Amniotic stem cell (primary cell): ENCODE results near the gene LRMDA.

Experiments used
- DNase-seq: peaks from one replicate; lab custom pipeline; 2025; lab: John Stamatoyannopoulos, UW

The LRMDA gene

DNA sequence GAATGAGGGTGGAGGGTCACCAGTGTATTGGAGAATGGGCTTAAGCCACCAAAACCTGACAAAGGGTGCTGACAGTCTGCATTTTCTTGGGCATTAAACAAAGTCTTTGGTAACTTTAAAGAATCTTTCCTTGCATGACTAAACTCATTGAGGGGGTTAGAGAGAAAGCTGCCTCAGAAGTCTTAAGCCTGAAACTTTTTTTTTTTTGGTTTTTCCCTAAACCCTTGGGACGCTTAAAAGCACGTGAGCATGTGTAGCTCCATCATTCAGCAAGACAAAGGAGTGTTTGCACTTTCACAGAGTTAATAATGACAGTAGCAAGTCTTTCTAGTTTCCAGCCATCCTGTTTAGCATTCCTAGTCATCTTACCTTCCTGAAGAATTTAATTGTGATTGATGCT lies 110.7 kb downstream of the LRMDA start:
- no peak for DNase-seq

DNA sequence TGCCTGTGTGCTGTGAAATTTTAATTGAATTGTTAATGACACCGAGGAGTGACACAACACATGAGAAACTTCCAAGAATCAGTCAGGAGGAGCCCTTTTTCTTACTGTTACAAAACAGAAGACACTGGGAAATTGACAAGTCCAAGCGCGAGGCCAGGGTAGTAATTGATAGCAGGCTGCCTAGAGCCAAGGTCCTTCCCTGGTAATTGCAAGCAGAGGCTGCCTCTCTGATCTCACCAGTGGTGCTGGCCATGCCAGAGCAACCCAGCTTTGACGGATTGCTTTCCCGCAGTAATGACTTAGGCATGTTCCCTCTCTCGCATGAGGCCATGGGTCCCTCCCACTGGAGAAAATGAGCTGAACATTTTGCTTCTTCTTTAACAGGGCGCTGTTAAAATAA lies 111.5 kb downstream of the LRMDA start:
- no peak for DNase-seq

DNA sequence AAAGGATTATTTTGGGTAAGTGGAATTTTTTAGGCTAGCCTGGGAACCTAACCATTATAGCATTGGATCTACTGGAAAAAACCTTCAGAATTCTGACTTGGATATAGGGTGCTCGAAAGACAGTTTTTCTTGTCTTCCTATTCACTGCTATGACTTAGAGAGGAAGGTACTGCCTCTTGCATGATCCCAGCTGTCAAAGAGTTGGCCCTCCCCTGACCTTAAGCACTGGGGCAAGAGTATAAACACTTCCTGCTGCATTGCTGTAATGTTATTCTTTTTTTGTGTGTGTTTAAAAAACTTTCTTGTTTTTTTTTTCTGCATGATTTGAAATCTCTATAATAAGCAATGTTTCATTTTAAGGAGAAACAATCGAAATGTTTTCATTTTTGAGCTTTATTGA lies 113.0 kb downstream of the LRMDA start:
- DNase-seq: no peak

DNA sequence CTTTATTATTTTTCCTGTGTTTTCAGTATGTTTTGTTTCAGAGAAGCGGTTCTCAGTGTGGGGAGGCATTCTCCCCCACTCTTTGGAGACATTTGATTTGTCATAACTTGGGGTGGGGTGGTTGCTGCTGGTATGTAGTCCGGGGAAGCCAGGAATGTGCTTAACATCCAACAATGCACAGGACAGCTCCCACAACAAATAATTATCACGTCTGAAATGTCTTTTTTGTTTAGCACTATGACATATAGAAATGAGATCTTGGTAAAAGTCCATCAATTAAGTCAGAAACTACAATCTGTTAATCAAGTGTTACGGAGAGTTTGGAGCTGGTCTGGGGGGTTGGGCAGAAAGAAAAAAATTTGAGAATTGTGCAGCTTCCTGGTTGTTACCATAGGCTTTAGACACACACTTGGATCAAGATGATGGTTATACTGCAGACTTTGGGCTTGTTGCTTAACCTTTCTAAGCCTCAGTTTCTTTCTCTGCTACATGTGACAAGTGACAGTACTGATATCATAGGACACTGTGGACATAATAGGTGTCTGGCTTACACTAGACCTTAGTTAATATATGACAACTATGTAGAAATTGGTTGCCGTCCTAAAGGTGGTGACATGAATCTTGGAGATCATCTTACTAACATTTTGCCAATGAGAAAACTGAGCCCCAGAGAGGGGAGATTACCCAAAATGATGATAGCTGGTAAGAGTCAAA lies 113.7 kb downstream of the LRMDA start:
- no peak for DNase-seq

DNA sequence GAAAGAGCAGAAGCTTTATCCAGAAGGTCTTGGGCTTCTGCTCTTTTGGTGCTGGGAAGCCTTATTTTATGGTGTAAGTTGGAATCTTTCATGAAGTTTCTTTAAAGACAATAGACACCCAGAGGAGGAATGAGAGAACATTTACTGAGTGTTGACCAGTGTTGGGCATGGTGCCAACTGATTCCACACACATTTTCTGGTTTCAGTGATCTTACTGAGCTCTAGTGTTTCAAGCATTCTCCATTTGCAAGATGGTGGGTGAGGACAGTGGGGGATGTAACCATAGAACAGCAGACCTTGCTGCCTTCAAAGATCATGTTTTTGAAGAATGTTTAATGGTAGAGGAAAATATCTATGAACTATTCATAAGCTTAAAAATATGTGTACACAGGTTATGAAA lies 114.6 kb downstream of the LRMDA start:
- DNase-seq: no peak

DNA sequence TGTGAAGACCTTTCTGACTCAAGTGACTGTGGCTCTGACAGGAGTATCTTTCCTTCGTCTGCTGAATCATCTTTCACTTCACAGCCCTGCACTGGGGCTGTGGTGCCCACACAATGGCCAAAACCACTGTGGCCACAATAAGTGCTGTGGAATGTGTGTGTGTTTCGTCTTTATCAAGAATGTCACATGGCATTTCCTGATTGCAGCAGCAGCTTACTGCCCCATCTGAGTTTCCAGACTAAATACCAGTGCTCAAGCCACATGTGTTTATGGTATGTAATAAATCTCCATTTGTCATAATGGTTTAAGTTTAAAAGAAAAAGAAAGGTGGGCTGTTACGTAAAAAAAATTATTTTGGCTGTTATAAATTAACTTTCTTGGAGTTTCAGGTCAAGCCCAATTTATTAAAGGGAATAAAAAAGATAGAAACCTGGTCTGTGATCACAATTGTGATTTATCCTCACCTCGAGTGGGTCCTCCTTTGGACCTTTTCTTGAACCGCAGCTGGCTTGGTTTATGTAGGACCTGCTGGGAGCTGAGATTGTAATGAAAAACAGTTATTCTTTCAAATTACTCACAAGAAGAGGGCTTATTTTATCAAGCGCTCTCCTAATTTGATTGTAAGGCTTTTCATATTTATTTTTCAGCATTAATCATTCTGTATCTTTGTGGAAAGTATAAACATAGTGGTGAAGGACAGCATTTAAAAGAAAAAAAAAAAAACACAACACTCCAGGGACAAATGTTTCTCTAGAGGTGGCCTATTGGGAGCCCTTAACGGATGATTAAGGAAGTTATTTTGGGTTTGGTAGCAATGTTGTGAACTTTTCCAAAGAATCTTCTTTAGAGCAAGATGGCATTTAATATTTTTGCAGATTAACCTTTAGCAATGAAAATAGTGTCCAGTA lies 116.2 kb downstream of the LRMDA start:
- no peak for DNase-seq

DNA sequence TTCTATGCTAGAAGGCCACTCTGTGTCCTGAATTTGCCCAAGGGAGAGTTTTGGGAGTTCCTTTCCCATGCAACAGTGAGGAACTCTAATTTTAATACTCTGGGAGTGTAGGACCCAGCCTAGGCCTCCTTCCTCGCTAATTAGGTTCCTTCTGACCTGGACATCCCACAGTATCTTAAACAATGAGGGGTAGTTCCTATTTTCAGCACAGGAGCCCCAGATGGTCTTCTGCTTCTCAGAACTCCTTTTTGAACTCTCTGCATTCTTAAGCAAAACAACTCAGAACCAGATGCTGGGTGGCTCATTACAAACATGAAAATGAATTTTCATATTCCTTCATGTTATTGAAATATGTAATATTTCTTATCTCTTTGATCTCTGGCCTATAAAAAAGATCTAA lies 116.9 kb downstream of the LRMDA start:
- DNase-seq: no peak

DNA sequence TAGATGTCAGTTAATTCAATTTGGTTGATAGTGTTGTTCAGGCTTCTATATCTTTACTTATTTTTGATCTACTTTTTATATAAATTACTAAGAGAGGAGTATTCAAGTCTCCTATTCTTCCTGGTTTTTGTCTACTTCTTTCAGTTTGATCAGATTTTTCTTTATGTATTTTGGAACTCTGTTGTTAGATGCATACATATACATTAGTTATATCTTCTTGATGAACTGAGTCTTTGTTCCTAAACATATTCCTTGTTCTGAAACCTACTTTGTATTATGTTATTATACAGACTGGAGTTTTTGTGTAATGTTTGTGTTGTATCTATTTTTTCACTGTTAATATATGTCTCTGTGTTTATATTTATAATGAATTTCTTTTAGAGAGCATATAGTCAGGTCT lies 118.8 kb downstream of the LRMDA start:
- DNase-seq: no peak

DNA sequence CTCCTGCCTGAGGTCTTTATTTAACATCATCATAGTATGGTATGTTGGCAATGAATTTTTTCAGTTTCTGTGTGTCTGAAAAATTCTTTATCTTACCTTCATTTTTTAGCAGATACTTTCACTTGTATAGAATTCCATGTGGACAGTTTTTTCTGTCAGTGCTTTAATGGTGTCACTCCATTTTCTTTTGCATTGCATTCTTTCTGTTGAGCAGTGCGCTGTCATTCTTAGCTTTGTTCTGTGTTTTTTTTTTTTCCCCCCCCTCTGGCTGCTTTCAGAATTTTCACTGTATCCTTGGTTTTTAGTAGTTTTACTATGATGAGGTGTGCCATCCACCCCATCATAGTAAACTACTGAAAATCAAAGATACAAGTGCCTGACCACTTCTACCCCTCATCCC lies 120.7 kb downstream of the LRMDA start:
- no peak for DNase-seq

DNA sequence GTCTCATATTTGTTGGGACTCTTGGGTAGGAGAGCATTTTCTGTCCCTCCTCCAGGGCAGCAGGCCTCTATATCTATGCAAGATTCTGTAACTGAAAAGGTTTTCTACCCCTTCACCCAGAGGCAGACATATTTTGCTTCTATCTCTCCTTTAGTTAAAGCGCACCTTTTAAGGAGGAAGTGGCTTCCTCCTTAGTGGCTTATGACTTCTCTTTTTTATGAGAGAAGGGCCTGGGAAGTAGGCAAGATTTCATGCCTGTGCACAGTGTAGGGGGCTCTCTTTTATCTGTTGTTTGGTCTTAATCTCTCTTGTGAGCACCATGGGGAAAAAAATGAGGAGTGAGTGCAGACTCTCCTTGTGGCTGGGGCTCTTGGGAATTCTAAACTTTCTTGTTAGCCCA lies 122.1 kb downstream of the LRMDA start:
- no peak for DNase-seq

DNA sequence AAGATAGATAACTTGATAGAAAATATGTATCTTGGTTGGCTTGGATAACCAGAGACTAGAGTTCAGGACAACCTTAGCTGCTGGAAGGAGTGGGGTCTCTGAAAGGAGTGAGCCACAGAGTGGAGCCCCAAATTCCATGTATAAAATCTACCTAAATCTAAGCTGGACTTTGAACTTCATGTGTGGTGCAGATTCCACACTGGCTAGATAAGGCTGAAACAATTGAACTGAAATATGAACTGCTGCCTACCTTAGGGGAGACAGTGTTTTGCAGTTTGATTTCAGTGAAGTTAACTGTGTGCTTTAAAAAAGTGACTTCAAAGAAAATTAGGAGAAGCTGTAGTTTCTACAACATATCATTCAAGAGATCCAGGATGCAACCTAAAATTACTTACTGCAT lies 123.9 kb downstream of the LRMDA start:
- no peak for DNase-seq

DNA sequence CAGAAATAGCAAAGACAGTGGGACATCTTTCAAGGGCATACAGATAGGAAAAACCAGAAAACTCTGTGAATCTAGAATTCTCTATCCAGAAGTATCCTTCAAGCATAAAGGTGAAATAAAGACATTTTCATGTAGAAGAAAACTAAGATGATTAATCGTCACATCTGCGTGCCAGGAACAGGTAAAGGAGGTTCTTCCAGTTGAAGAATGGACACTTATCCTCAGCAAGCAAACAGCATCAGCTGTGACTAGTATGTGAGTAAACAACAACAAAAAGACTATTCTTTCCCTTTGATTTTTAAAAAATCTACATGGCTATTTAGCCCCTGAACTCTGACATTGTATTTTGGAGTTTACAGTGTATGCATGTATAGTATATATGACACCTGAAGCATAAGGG lies 124.9 kb downstream of the LRMDA start:
- DNase-seq: no peak

DNA sequence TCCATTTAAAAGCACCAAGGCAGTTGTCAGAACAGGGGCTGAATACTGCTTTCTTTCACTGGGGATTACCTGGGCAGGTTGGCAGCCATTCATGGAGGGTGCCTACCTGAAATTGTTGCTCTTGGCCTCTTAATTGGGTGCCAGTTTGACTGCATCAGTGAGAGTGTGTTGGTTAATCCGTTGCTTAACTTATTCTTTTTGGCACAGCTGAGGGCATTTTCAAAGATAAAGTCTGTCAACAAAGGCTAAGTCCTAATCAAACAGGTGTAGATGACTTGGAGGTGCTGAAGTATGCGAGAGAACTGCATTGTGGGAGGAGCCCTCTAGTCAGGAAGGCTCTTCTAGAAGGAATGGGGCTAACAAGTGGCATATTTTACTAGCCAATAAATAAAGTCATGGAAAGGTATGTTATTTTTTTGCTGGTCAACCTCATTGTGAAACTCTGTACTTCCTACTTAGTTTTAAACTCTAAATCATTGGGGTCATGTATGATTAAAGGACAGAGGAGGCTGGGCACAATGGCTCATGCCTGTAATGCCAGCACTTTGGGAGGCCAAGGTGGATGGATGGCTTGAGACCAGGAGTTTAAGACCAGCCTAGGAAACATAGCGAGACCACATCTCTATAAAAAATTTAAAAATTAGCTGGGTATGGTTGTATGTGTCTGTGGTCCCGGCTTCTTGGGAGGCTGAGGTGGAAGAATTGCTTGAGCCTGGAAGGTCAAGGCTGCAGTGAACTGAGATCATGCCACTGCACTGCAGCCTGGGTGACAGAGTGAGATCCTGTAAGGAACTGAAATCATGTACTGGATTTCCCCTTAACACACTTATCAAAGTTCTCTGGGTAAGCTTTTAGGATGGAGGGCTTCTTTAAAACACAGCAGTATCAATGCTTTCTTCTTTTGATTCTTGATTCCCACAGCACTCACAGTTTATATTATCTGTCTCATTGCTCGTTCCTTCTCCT lies 134.1 kb downstream of the LRMDA start:
- no peak for DNase-seq

DNA sequence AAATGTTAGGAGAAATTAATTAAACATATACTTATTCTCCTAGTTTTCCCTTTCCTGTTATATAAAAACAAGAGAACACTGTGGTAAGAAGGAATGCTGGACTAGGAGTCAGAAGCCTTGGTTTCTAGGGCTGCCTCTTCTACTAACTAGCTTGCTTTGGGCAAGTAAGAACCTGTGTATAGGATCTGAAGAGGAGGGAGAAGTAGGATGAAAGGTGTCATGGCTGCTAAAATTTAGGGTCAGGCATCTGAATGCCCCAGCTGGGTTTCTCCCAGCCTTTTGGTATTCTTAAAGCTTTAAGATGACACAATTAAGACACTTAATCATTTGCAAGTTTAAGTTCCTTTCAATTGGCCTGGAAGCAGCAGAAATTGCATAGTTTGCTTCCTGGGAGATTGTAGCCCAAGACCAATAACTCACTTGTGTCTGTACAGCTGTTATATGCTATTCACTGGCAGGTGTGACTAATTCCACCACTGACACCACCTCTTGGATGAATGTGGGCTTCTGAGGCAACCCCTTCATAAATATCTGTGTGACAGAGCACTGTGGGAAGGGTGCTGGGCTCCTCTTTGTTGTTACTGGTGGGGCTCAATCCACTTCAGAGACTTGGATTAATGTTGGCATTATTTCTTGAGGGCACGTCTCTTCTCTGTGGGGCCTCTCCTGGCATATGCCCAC lies 137.2 kb downstream of the LRMDA start:
- DNase-seq: no peak

DNA sequence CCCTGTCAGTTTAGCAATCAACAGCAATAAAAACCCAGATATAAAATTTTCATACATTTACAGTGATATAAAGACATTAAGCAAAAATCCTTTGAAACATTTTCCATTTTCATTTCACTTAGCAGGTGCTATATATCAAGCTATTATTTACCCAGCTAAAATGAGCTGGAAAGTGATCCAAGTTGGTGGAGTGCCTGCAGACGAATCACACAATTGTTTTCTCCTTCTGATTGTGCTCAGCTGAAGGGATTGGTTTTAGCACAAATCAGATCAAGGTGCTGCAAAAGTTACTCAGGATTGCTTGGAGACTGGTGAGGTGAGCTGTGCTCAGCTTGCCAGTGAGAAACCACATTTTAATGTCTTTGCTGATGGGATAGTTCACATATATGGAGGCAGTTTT lies 138.1 kb downstream of the LRMDA start:
- no peak for DNase-seq

DNA sequence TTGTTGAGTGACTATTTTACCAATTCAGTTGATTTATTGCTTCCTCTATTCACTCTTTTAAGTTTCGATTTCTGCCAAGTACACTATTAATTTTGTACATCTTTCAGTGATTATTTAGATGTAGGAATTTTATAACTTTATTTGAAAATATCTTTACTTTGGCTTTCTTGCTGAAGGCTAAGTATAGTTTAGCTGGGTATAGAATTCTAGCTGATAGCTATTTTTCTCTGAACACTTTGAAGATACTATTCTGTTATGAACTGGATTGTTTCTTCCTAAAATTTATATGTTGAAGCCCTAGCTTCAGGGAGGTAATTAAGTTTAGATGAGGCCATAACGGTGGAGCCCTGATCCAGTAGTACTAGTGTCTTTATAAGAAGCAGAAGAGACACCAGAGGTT lies 141.1 kb downstream of the LRMDA start:
- DNase-seq: no peak

DNA sequence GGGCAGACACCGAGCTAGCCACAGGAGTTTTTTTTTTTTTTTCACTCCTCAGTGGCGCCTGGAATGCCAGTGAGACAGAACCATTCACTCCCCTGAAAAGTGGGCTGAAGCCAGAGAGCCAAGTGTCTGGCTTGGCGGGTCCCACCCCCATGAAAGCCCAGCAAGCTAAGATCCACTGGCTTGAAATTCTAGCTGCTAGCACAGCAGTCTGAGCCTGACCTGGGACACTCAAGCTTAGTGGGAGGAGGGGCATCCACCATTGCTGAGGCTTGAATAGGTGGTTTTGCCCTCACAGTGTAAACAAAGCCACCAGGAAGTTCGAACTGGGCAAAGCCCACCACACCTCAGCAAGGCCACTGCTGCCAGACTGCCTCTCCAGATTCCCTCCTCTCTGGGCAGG lies 144.5 kb downstream of the LRMDA start:
- DNase-seq: no peak

DNA sequence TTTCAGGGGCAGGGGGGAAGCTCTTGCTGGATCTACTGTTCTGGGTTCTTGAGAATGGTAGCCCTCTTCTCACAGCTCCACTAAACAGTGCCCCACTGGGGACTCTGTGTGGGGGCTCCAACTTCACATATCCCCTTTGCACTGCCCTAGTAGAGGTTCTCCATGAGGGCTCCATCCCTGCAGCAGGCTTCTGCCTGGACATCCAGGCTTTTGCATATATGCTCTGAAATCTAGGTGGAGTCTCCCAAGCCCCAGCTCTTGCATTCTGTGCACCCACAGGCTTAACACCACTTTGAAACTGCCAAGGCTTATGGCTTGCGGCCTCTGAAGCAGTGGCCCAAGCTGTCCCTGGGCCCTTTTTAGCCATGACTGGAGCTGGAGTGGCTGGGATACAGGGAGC lies 150.7 kb downstream of the LRMDA start:
- DNase-seq: no peak

DNA sequence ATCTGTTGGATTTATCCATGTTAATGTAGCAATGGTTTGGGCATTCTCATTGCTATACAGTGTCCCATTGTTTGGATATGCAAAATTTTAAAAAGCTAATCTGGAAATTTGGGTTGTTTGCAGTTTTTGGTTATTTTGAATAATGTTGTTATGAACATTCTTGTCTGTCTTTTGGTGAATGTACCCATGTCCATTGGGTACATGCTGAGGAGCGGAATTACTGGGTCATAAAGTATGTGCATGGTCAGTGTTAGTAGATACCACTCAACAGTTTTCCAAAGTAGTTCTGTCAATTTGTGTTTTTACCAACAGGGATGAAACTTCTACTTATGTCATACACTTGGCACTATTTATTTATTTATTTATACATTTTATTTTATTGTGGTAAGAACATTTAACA lies 153.9 kb downstream of the LRMDA start:
- DNase-seq: no peak

DNA sequence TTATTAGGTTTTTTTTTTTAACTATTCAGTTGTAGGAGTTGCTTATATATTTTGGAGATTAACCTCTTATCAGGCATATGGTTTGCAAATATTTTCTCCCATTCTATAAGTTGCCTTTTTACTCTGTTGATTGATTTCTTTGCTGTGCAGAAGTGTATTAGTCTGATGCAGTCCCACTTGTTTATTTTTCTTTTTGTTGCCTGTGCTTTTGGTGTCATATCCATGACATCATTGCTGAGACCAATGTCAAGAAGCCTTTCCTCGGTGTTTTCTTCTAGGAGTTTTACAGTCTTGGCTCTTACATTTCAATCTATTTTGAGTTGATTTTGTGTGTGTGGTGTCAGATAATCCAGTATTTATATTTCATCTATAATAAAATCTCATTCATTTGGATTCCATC lies 155.4 kb downstream of the LRMDA start:
- DNase-seq: no peak

DNA sequence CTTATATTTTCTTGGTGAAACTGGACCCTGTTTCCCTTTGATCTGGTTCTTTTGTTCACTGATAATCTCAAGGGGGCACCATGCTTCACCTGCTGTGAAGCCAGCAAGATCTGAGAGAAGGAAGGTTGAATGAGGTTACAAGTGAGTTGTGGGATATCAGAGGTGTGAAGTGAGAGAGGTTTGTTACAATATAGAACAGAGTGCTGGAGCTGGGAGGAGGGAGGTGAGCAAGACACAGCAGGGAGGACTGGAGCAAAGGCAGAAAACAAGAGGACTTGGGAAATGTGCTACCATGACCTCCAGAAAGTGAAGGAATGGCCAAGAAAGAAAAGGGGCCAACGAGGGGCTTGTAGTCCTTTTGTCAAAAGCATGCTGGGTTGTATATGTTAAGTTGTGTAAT lies 156.6 kb downstream of the LRMDA start:
- DNase-seq: no peak
